ENCODE measurements around the gene SMYD4. TPM values are rescaled to one million over a fixed set of nuclear protein-coding genes. Genes with fewer than 3 reads are reported as not detected.

SMYD4 gene
- total and polyA plus RNA-seq, 9 of the 15 experiments (the other 6 are each of a cell fraction or from before 2014, with no cell fraction given): 1.3 to 10.2 (median 6.7) TPM

GRCh38 chr17:1730326-1731193 lies 99.1 kb downstream of the SMYD4 start (continued):
- peak; percentile 95 for TF ChIP-seq ZNF592 (IDR thresholded peaks at IDR 0.05)
- peak; percentile 77 for TF ChIP-seq NCOR1 (IDR thresholded peaks at IDR 0.05)
- peak; percentile 48; the same call in 1 of the 2 replicates for TF ChIP-seq PHF8 (IDR thresholded peaks at IDR 0.05; ENCODE audit: borderline replicate concordance, low read length)
- peak; percentile 80 for TF ChIP-seq ZNF766 (CRISPR knock-in tag; conservative IDR thresholded peaks at IDR 0.05)
- TF ChIP-seq ETV5 (CRISPR knock-in tag; IDR thresholded peaks at IDR 0.05; ENCODE audit: low read depth): peak; percentile 74
- peak; percentile 88 for TF ChIP-seq TCF3 (CRISPR knock-in tag; IDR thresholded peaks at IDR 0.05)
- TF ChIP-seq, protein P1, sequence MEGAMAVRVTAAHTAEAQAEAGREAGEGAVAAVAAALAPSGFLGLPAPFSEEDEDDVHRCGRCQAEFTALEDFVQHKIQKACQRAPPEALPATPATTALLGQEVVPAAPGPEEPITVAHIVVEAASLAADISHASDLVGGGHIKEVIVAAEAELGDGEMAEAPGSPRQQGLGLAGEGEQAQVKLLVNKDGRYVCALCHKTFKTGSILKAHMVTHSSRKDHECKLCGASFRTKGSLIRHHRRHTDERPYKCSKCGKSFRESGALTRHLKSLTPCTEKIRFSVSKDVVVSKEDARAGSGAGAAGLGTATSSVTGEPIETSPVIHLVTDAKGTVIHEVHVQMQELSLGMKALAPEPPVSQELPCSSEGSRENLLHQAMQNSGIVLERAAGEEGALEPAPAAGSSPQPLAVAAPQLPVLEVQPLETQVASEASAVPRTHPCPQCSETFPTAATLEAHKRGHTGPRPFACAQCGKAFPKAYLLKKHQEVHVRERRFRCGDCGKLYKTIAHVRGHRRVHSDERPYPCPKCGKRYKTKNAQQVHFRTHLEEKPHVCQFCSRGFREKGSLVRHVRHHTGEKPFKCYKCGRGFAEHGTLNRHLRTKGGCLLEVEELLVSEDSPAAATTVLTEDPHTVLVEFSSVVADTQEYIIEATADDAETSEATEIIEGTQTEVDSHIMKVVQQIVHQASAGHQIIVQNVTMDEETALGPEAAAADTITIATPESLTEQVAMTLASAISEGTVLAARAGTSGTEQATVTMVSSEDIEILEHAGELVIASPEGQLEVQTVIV (CRISPR knock-in tag; IDR thresholded peaks at IDR 0.05; ENCODE audit: borderline replicate concordance): no peak
- TF ChIP-seq TEAD1 (CRISPR knock-in tag; IDR thresholded peaks at IDR 0.05): 0 out of 4 replicates have a peak, but pooled peaks have one; percentile 2 to 37
- TF ChIP-seq RB1 (IDR thresholded peaks at IDR 0.05; ENCODE audit: low read depth): no peak
- no peak for TF ChIP-seq NUFIP1 (IDR thresholded peaks at IDR 0.05; ENCODE audit: partially characterized antibody)
- TF ChIP-seq CREB1 (IDR thresholded peaks at IDR 0.05): no peak
- peak; percentile 71 for TF ChIP-seq CREB1 (CRISPR knock-in tag; IDR thresholded peaks at IDR 0.05)
- peak; percentile 81 for TF ChIP-seq USF2 (CRISPR knock-in tag; IDR thresholded peaks at IDR 0.05)
- no peak for TF ChIP-seq FOXK2 (conservative IDR thresholded peaks at IDR 0.05 in 1 of 2, IDR thresholded peaks at IDR 0.05 in 1 of 2; ENCODE audit: low read depth in 2 of 2)
- TF ChIP-seq, protein P2, sequence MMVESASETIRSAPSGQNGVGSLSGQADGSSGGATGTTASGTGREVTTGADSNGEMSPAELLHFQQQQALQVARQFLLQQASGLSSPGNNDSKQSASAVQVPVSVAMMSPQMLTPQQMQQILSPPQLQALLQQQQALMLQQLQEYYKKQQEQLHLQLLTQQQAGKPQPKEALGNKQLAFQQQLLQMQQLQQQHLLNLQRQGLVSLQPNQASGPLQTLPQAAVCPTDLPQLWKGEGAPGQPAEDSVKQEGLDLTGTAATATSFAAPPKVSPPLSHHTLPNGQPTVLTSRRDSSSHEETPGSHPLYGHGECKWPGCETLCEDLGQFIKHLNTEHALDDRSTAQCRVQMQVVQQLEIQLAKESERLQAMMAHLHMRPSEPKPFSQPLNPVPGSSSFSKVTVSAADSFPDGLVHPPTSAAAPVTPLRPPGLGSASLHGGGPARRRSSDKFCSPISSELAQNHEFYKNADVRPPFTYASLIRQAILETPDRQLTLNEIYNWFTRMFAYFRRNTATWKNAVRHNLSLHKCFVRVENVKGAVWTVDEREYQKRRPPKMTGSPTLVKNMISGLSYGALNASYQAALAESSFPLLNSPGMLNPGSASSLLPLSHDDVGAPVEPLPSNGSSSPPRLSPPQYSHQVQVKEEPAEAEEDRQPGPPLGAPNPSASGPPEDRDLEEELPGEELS (CRISPR knock-in tag; IDR thresholded peaks at IDR 0.05; ENCODE audit: borderline replicate concordance): peak; percentile 70; the same call in 1 of the 2 replicates
- TF ChIP-seq, protein P3, sequence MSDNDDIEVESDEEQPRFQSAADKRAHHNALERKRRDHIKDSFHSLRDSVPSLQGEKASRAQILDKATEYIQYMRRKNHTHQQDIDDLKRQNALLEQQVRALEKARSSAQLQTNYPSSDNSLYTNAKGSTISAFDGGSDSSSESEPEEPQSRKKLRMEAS (CRISPR knock-in tag; IDR thresholded peaks at IDR 0.05): peak; percentile 100
- no peak for TF ChIP-seq SIRT6 (IDR thresholded peaks at IDR 0.05; ENCODE audit: low read depth, low read length)

Measured in K562 (cell line).